AG08396 (cell line): ENCODE measurements around the gene CLBA1.
"Not testable (repeated sequence)": the region's sequence is repeated elsewhere in the genome, so short reads cannot be mapped to it uniquely, and the experiment has no call there.

Experiments used
- DNase-seq: peaks from one replicate; pipeline ENCODE4 v3.0.0; 2012; ENCODE audit warnings: low spot score, mixed read lengths

Gene CLBA1

GRCh38 chr14:104947881-104948735, 37.5 kb upstream of the CLBA1 start:
- DNase-seq: not testable (repeated sequence)

DNA sequence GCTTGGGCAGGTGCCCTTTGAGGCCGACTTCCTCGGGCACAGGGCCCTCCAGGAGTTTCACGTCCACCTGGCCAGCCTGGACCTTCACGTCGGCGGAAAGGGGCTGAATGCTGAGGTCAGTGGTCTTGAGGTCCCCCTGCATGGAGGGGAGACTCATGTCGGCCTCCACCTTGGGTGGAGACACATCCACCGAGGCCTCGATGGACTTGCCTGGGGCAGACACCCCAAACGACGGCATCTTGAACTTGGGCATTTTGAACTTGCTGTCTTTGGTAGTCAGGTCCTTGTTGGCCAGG, 36.9 kb upstream of the CLBA1 start:
- DNase-seq: no peak

- DNase-seq: not testable (repeated sequence)
These were observed 36.1 kb upstream of the CLBA1 start for GRCh38 chr14:104949406-104949955.

GRCh38 chr14:104950021-104950420, 35.6 kb upstream of the CLBA1 start:
- DNase-seq: no peak

- not testable (repeated sequence) for DNase-seq
These were observed 34.9 kb upstream of the CLBA1 start for GRCh38 chr14:104950701-104951100.

DNA sequence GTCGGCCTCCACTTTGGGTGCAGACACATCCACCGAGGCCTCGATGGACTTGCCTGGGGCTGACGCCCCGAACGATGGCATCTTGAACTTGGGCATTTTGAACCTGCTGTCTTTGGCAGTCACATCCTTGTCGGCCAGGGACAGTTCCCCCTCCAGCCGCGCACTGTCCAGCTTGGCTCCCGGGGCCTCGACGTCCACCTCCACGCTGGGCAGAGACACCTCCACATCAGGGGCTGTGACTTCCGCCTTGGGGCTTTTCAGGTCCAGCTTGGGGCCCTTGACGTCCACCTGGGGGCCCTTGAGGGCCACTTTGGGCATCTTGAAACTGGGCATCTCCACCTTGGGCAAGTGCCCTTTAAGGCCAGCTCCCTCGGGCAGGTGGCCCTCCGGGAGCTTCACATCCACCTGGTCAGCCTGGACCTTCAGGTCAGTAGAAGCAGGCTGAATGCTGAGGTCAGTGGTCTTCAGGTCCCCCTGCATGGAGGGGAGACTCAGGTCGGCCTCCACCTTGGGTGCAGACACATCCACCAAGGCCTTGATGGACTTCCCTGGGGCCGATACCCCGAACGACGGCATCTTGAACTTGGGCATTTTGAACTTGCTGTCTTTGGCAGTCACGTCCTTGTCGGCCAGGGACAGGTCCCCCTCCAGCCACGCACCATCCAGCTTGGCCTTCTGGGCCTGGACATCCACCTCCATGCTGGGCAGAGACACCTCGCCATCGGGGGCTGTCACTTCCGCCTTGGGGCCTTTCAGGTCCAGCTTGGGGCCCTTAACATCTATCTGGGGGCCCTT, 33.5 kb upstream of the CLBA1 start:
- DNase-seq: not testable (repeated sequence)

DNA sequence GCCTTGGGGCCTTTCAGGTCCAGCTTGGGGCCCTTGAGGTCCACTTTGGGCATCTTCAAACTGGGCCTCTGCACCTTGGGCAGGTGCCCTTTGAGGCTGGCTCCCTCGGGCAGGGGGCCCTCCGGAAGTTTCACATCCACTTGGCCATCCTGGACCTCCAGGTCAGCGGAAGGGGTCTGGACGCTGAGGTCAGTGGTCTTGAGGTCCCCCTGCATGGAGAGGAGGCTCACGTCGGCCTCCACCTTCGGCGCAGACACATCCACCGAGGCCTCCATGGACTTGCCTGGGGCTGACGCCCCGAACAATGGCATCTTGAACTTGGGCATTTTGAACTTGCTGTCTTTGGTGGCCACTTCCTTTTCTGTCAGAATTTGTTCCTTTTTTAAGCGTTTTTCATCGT, 32.5 kb upstream of the CLBA1 start:
- DNase-seq: no peak

- peak; percentile 2 for DNase-seq
These were observed 31.5 kb upstream of the CLBA1 start for GRCh38 chr14:104953896-104954656.

- DNase-seq: peak; percentile 3
These were observed 30.7 kb upstream of the CLBA1 start for GRCh38 chr14:104954746-104955395.

- DNase-seq: no peak
These were observed 30.2 kb upstream of the CLBA1 start for GRCh38 chr14:104955396-104955770.

DNA sequence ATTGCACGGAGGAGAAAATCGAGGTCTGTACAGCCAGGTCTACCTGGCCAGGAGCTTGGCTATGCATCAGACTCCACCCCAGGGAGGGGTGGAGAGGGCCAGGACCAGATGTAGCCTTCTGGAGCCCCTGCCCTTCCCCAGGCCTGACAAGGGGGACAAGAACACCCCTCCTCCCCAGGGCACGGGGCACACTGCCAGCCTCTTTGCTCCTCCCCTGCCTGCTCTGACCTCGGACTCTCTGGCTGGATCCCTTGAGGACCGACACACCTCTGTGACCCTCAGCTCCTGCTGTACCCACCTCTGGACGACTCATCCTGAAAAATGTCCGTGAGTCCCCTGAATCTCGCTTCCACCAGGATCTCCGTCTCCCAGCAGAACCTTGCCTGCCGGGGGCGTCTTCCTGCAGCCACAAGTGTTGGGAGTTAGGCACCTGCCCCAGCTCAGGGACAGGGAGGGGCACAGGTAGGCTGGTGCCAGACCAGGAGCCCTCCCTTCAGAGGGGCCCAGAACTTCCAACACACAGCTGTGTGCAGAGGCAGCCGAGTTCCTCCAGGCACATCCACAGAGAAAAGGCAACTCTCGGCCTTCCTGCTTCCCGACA, 29.2 kb upstream of the CLBA1 start:
- DNase-seq: no peak

GRCh38 chr14:104957146-104958113, 28.2 kb upstream of the CLBA1 start:
- peak; percentile 14 for DNase-seq

DNA sequence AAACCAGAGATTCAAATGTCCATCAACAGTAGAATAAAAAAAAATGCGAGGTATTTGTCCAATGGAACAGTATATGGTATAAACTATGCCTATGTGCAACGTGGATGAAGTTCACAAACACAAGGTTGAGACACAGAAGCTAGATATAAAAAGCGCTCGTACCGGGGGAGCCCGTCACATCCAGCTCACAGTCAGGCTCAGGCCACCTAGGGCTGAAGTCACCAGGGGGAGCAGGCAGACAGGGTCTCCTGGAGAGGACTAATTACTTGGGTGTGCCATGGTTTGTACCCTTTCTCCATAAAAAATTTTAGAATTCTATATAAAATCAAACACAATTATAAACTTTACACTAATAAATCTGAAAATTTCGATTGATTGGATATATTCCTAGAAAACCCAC, 21.0 kb upstream of the CLBA1 start:
- DNase-seq: no peak

DNA sequence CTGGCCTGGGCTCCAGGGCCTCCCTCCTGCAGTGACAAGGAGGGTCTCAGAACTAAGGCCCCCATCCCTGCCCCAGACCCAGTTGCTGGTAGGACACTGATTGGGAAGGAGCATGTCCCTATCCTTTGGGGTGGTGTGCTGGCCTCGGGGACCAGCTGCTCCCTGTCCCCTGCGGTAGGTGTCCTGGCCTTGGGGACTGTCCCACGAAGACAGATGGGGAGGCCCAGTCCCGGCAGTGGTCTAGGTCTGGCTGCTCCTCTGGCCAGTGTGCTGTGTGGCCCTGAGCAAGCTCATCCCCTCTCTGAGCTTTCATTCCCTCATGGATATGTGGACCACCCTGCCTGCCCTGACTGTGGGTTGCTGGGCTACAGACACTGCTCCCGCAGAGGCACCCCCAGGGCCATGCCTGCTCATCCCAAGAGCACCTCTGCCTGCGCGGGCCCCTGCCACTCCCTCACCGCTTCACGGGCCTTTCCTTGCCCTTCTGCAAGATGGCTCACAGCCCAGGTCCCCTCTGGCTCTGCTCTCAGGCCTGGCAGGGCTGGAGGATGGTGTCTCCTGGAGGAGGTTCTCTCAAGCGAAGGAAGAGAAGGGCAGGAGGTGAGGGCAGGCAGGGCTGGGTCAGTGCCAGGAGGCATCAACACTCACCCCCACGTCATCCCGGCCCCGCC, 19.9 kb upstream of the CLBA1 start:
- no peak for DNase-seq

- no peak for DNase-seq
These were observed 19.2 kb upstream of the CLBA1 start for GRCh38 chr14:104966261-104966865.

DNA sequence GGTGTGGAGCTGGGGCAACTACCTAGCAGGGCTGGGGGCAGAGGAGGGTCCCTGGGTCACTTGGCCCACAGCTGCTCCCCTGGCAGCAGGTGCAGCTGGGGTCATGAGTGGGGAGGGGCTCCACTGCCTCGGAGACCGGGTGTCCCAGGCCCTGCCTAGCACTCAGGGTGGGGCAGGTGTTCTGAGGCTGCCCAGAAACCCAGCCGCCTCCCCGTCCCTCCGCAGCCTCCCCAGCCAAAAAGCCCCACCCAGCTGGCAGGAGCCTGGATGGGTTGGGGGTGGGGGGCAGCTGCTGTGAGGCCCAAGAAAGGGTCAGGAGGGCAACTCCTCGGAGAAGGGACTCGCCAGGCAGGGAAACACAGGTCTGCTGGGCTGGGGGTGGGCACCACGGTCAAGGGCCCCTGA, 18.6 kb upstream of the CLBA1 start:
- DNase-seq: no peak

- DNase-seq: peak; percentile 58
These were observed 18.0 kb upstream of the CLBA1 start for GRCh38 chr14:104967386-104968152.

DNA sequence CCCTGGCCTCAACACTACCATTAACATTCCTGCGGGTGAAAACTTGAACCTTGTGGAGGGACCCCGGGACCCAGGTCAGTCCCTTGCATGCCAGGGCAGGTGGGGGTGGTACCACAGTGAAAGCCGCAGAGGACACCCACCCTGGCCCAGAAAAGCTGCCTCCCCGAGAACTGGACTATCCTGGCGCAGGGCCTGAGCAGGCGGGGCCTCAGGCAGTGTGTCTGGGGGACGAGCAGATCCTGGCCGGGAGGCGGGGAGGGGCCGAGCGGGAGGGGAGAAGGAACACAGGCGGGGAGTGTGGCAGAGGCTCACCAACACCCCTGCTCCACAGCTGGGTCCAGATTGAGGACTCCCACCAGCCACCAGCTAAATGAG, 17.4 kb upstream of the CLBA1 start:
- DNase-seq: peak; percentile 73
